GM12872 (cell line): ENCODE data around the gene METTL26.

Experiments
- CTCF ChIP-seq: IDR thresholded peaks from 3 replicates; pipeline ENCODE4 v1.5.1; 2011; ENCODE audit warnings: low read depth, mild to moderate bottlenecking, low read length, moderate library complexity; ENCODE audit not compliant: insufficient read depth

Gene METTL26

GRCh38 chr16:680967-681745, 45.1 kb upstream of the METTL26 start:
- no peak; the same call in 2 of the 3 replicates for TF ChIP-seq CTCF

- no peak for TF ChIP-seq CTCF
Observed at GRCh38 chr16:680625-680945, 44.5 kb upstream of the METTL26 start.

- TF ChIP-seq CTCF: no peak
Observed at GRCh38 chr16:679814-680624, 43.9 kb upstream of the METTL26 start, which contains the start of gene STUB1. Gene STUB1, plus strand, starts transcription at chr16:680410. Its CDS starts 116 bp downstream, at chr16:680526.

- TF ChIP-seq CTCF: no peak
Observed at GRCh38 chr16:678858-679813, 43.0 kb upstream of the METTL26 start.

GRCh38 chr16:678209-678857, 42.2 kb upstream of the METTL26 start:
- no peak for TF ChIP-seq CTCF

- no peak for TF ChIP-seq CTCF
Observed at GRCh38 chr16:677316-678190, 41.4 kb upstream of the METTL26 start.
